K562 (cell line): ENCODE data around the gene CASKIN1. TPM values are rescaled to one million over a fixed set of nuclear protein-coding genes. Genes with fewer than 3 reads are reported as not detected.
A peak's percentile ranks its signal among the peaks of the same experiment; 100 is the strongest.

Experiments
- polyA plus RNA-seq, 8 experiments: library from polyadenylated mRNA; depleted of rRNA in 4 of 8; stranded (reverse) in 5 of 8; unstranded in 3 of 8; fragments of >200 nt; fragmentation: Nextera tagmentation in 2 of 8; fragmentation: Illumina TruSeq in 1 of 8; extraction: Ambion mirVana in 2 of 8; extraction: Trizol in 1 of 8; gene quantifications; 2 replicates each; pipeline versions ENCODE4 v1.2.1 to v1.2.3, GENCODE V29; 2011 to 2014; ENCODE audit warnings: inconsistent platforms in 1 of 8, missing spikeins in 1 of 8
- total RNA-seq, 7 experiments: library from RNA; depleted of rRNA in 6 of 7; stranded (reverse); fragments of >200 nt in 6 of 7; fragmentation: Illumina TruSeq in 2 of 7; extraction: Trizol in 2 of 7; gene quantifications; 2 replicates each; pipeline versions ENCODE4 v1.2.1 to v1.2.3, GENCODE V29; 2011 to 2021; ENCODE audit warnings: low replicate concordance in 1 of 7
- TF ChIP-seq, protein P1 (sequence below), 2 experiments: fragments of 450-650 bp in 1 of 2; sonication (generic) in 1 of 2; formaldehyde crosslinking in 1 of 2; IDR thresholded peaks; 2 replicates each; pipeline versions ENCODE4 v1.7.1 to v1.9.0; 2016 to 2022; ENCODE audit warnings: inconsistent platforms in 1 of 2, mild to moderate bottlenecking in 1 of 2, missing genetic modification reagents in 1 of 2

CASKIN1 gene
- total and polyA plus RNA-seq, 9 of the 15 experiments (the other 6 are each of a cell fraction or from before 2014, with no cell fraction given): 0.15 to 4.5 (median 1.5) TPM; not detected in 2

DNA sequence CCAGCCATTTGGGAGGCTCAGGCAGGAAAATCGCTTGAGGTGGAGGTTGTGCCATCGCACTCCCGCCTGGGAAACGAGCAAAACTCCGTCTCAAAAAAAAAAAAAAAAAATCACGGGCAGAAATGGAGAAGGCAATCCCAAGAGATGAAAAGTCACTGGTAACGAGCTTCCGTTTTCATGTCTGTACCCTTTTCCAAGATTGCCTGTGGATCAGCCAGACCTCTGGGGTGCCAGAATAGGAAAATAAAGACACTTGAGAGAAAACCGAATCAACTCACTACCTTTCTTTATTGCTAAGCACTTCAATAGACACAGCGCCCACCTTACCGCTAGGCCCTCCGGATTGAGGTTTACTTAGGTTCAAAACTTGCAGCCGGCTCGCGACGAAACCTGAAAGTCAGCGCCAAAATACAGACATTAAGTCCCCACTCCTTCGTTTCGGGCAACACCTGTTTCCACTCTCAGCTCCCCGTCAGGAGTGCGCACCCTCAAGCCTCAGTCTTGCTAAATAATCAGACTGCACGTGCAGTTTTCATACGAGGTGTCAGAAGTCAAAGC lies 41.8 kb downstream of the CASKIN1 start (continued):
- TF ChIP-seq, protein P1, sequence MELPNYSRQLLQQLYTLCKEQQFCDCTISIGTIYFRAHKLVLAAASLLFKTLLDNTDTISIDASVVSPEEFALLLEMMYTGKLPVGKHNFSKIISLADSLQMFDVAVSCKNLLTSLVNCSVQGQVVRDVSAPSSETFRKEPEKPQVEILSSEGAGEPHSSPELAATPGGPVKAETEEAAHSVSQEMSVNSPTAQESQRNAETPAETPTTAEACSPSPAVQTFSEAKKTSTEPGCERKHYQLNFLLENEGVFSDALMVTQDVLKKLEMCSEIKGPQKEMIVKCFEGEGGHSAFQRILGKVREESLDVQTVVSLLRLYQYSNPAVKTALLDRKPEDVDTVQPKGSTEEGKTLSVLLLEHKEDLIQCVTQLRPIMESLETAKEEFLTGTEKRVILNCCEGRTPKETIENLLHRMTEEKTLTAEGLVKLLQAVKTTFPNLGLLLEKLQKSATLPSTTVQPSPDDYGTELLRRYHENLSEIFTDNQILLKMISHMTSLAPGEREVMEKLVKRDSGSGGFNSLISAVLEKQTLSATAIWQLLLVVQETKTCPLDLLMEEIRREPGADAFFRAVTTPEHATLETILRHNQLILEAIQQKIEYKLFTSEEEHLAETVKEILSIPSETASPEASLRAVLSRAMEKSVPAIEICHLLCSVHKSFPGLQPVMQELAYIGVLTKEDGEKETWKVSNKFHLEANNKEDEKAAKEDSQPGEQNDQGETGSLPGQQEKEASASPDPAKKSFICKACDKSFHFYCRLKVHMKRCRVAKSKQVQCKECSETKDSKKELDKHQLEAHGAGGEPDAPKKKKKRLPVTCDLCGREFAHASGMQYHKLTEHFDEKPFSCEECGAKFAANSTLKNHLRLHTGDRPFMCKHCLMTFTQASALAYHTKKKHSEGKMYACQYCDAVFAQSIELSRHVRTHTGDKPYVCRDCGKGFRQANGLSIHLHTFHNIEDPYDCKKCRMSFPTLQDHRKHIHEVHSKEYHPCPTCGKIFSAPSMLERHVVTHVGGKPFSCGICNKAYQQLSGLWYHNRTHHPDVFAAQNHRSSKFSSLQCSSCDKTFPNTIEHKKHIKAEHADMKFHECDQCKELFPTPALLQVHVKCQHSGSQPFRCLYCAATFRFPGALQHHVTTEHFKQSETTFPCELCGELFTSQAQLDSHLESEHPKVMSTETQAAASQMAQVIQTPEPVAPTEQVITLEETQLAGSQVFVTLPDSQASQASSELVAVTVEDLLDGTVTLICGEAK (IDR thresholded peaks at IDR 0.05): no peak
- TF ChIP-seq, protein P1 (CRISPR knock-in tag; IDR thresholded peaks at IDR 0.05): peak; percentile 43; the same call in 1 of the 2 replicates
